GM12875 (cell line): ENCODE results near the gene TNNT3.

ENCODE experiments used
- H3K4me3 ChIP-seq: one replicate; pipeline ENCODE4 v1.5.1; 2011; ENCODE audit warnings: low read depth, low read length, control low read depth
- CTCF ChIP-seq: IDR thresholded peaks from 2 replicates; pipeline ENCODE4 v1.5.1; 2011; ENCODE audit warnings: low read depth, mild to moderate bottlenecking, control low read depth, inconsistent platforms, low read length, moderate library complexity, borderline replicate concordance; ENCODE audit not compliant: insufficient read depth

Gene TNNT3

GRCh38 chr11:1890856-1891830 is 28.4 kb upstream of the TNNT3 start:
- TF ChIP-seq CTCF = no peak
- no peak overlapping the region for H3K4me3 ChIP-seq

DNA sequence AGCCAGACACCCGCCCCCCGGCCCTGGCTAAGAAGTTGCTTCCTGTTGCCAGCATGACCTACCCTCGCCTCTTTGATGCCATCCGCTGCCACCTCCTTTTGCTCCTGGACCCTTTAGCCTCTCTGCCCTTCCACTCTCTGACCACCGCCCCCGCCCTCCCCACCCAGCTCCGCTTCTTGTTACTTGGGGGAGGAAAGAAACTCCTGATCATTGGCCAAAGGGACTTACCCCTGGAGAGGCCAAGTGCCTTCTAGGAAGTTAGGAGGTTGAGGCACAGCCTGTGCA is 27.7 kb upstream of the TNNT3 start, which contains the start of gene PRR33:
Gene PRR33 (minus strand): TSS at position 65 of the 285 bp plus-strand sequence. CDS start 1,311 bp downstream, outside the sequence.
- H3K4me3 ChIP-seq = no peak within 1 kb of the TSS
- TF ChIP-seq CTCF = no peak

- no peak for TF ChIP-seq CTCF
- H3K4me3 ChIP-seq = no peak overlapping the region
These were observed 27.4 kb upstream of the TNNT3 start for GRCh38 chr11:1892116-1892515.

GRCh38 chr11:1892558-1892957 is 26.9 kb upstream of the TNNT3 start:
- no peak for TF ChIP-seq CTCF
- no peak overlapping the region for H3K4me3 ChIP-seq

- no peak for TF ChIP-seq CTCF
- H3K4me3 ChIP-seq = no peak overlapping the region
These were observed 25.7 kb upstream of the TNNT3 start for GRCh38 chr11:1893581-1894359.

- no peak for TF ChIP-seq CTCF
- no peak overlapping the region for H3K4me3 ChIP-seq
These were observed 24.7 kb upstream of the TNNT3 start for GRCh38 chr11:1894759-1895158.

GRCh38 chr11:1896468-1896867 is 23.0 kb upstream of the TNNT3 start:
- no peak for TF ChIP-seq CTCF
- no peak overlapping the region for H3K4me3 ChIP-seq
